ENCODE results near the gene UGT1A1. TPM values are rescaled to one million over a fixed set of nuclear protein-coding genes. Genes with fewer than 3 reads are reported as not detected.

The UGT1A1 gene
- total RNA-seq, 1 donor from 2014 or later, result not detected

- H3K27me3 ChIP-seq (ENCODE audit: low read depth), result peaks cover 46% of the 10 kb centered on the region
- intact Hi-C loops (cut with micrococcal nuclease), result no loop called here
- TF ChIP-seq CTCF (IDR thresholded peaks at IDR 0.05; ENCODE audit: borderline replicate concordance), result no peak
- DNase-seq, result no peak
- H3K27ac ChIP-seq (replicated peaks), result no peak overlapping the region
- no peaks in the 10 kb centered on the region for H3K4me1 ChIP-seq
- H3K4me3 ChIP-seq, result no peak overlapping the region
- no peaks in the 10 kb centered on the region for H3K36me3 ChIP-seq
- no peaks in the 10 kb centered on the region for H3K9me3 ChIP-seq (replicated peaks)
Measured at GRCh38 chr2:233761040-233761769, 1.1 kb downstream of the UGT1A1 start.

GRCh38 chr2:233764264-233764663 is 4.2 kb downstream of the UGT1A1 start:
- no peak for DNase-seq
- intact Hi-C loops (cut with micrococcal nuclease), result no loop called here
- no peaks in the 10 kb centered on the region for H3K9me3 ChIP-seq (replicated peaks)
- TF ChIP-seq CTCF (IDR thresholded peaks at IDR 0.05; ENCODE audit: borderline replicate concordance), result no peak
- no peaks in the 10 kb centered on the region for H3K4me1 ChIP-seq
- no peak overlapping the region for H3K4me3 ChIP-seq
- H3K27ac ChIP-seq (replicated peaks), result no peak overlapping the region
- no peaks in the 10 kb centered on the region for H3K36me3 ChIP-seq
- H3K27me3 ChIP-seq (ENCODE audit: low read depth), result peaks cover 73% of the 10 kb centered on the region

- Histone ChIP-seq H3K27me3 (ENCODE audit: low read depth) (peaks cover 73% of the 10 kb centered on the region), H3K36me3 (no peaks in the 10 kb centered on the region), H3K9me3 (replicated peaks) (no peaks in the 10 kb centered on the region), H3K27ac (replicated peaks) (no peak overlapping the region), H3K4me1 (no peaks in the 10 kb centered on the region), H3K4me3 (no peak overlapping the region)
- intact Hi-C loops (cut with micrococcal nuclease), result no loop called here
- no peak for TF ChIP-seq CTCF (IDR thresholded peaks at IDR 0.05; ENCODE audit: borderline replicate concordance)
- DNase-seq, result no peak
Measured at GRCh38 chr2:233764761-233765160, 4.7 kb downstream of the UGT1A1 start.

- Histone ChIP-seq H3K4me3 (no peak overlapping the region), H3K36me3 (no peaks in the 10 kb centered on the region), H3K4me1 (no peaks in the 10 kb centered on the region), H3K9me3 (replicated peaks) (no peaks in the 10 kb centered on the region), H3K27ac (replicated peaks) (no peak overlapping the region), H3K27me3 (ENCODE audit: low read depth) (peaks cover 71% of the 10 kb centered on the region)
- intact Hi-C loops (cut with micrococcal nuclease), result no loop called here
- DNase-seq, result no peak
- no peak for TF ChIP-seq CTCF (IDR thresholded peaks at IDR 0.05; ENCODE audit: borderline replicate concordance)
Measured at GRCh38 chr2:233766416-233766815, 6.3 kb downstream of the UGT1A1 start.

GRCh38 chr2:233768076-233768475 is 8.0 kb downstream of the UGT1A1 start:
- Histone ChIP-seq H3K4me3 (no peak overlapping the region), H3K27me3 (ENCODE audit: low read depth) (peaks cover 65% of the 10 kb centered on the region), H3K27ac (replicated peaks) (no peak overlapping the region), H3K4me1 (no peaks in the 10 kb centered on the region), H3K9me3 (replicated peaks) (no peaks in the 10 kb centered on the region), H3K36me3 (no peaks in the 10 kb centered on the region)
- intact Hi-C loops (cut with micrococcal nuclease), result no loop called here
- TF ChIP-seq CTCF (IDR thresholded peaks at IDR 0.05; ENCODE audit: borderline replicate concordance), result no peak
- no peak for DNase-seq

Data from left ventricle myocardium inferior (tissue), 1 donor.